Vagina (tissue), 2 donors: ENCODE measurements around the gene FOXC2. TPM values are rescaled to one million over a fixed set of nuclear protein-coding genes. Genes with fewer than 3 reads are reported as not detected.

ENCODE experiments used
- DNase-seq, 2 donors: peaks; one replicate each; pipeline ENCODE4 v3.0.0-alpha.2; 2017; ENCODE audit errors: extremely low spot score in 2 of 2
- H3K27ac ChIP-seq: fragments of 200-600 bp; sonication (generic); one replicate; pipeline ENCODE4 v1.5.1; 2019
- H3K27me3 ChIP-seq: fragments of 200-600 bp; sonication (generic); one replicate; pipeline ENCODE4 v1.5.1; 2019
- H3K36me3 ChIP-seq, 2 donors: fragments of 200-600 bp; sonication (generic); one replicate each; pipeline ENCODE4 v1.5.1; 2017 to 2019
- H3K4me1 ChIP-seq: fragments of 200-600 bp; sonication (generic); one replicate; pipeline ENCODE4 v1.5.1; 2019
- H3K4me3 ChIP-seq, 2 donors: fragments of 200-600 bp; sonication (generic); 1 replicate in 1 of 2; 2 replicates in 1 of 2; pipeline ENCODE4 v1.5.1; 2016 to 2019
- H3K9me3 ChIP-seq: fragments of 200-600 bp; sonication (generic); one replicate; pipeline ENCODE4 v1.5.1; 2019
- CTCF ChIP-seq, 3 experiments: fragments of 450-650 bp in 2 of 3; fragments of 200-600 bp in 1 of 3; sonication (generic) in 1 of 3; IDR thresholded peaks; one replicate each; pipeline ENCODE4 v1.5.1; 2017 to 2019; ENCODE audit warnings: antibody characterized with exemption in 3 of 3, mild to moderate bottlenecking in 2 of 3, moderate library complexity in 2 of 3
- POLR2A ChIP-seq, 2 donors: fragments of 450-650 bp; IDR thresholded peaks; one replicate each; pipeline ENCODE4 v1.6.1; 2017; ENCODE audit warnings: antibody characterized with exemption in 2 of 2, mild to moderate bottlenecking in 2 of 2, moderate library complexity in 2 of 2
- POLR2AphosphoS5 ChIP-seq, 2 donors: sonication (generic); formaldehyde crosslinking; IDR thresholded peaks; one replicate each; pipeline ENCODE4 v1.9.0; 2017; ENCODE audit warnings: antibody characterized with exemption in 2 of 2, mild to moderate bottlenecking in 2 of 2, low read depth in 1 of 2; ENCODE audit not compliant: insufficient read depth in 1 of 2
- intact Hi-C: fragments of 100-400 bp; cut with DNase I; formaldehyde crosslinking; loops from one replicate; pipeline ENCODE4 v1.15.1; 2023
- total RNA-seq: library from RNA; depleted of rRNA; stranded (reverse); fragments of >200 nt; gene quantifications from one replicate; pipeline ENCODE4 v1.2.3, GENCODE V29; 2016

Gene FOXC2
- total RNA-seq, 1 donor from 2014 or later: 2.7 TPM

- no peaks in the 10 kb centered on the region for H3K27me3 ChIP-seq
Measured at GRCh38 chr16:86590501-86591144, 24.0 kb downstream of the FOXC2 start.

DNA sequence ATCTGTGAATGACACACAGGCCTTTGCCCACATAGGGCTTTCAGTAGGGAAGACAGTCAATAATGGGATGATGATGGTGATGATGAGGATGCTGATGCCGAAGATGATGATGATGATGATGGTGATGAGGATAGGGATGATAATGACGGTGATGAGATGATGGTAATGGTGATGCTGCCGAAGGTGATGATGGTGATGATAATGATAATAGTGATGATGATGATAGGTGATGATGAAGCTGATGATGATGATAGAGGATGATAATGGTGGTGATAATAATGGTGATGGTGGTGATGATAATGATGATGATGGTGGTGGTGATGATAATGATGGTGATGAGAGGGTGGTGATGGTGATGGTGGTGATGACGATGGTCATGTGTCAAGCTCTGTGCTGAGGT is 24.6 kb downstream of the FOXC2 start:
- Histone ChIP-seq H3K4me3 (no peak overlapping the region), H3K27me3 (no peaks in the 10 kb centered on the region)
- intact Hi-C loops: no loop called here

More at GRCh38 chr16:86590501-86591144, 24.0 kb downstream of the FOXC2 start:
- DNase-seq: no peak
- TF ChIP-seq CTCF (IDR thresholded peaks at IDR 0.05): no peak
- no peak for TF ChIP-seq POLR2AphosphoS5 (IDR thresholded peaks at IDR 0.05; ENCODE audit: insufficient read depth in 1 of 2, low read depth in 1 of 2)
- TF ChIP-seq POLR2A (IDR thresholded peaks at IDR 0.05): no peak
- intact Hi-C loops: no loop called here
- Histone ChIP-seq H3K9me3 (no peaks in the 10 kb centered on the region), H3K4me1 (no peaks in the 10 kb centered on the region), H3K27ac (no peak overlapping the region), H3K4me3 (no peak overlapping the region), H3K36me3 (no peaks in the 10 kb centered on the region)

GRCh38 chr16:86593913-86594620 is 27.4 kb downstream of the FOXC2 start:
- H3K4me3 ChIP-seq: no peak overlapping the region
- no peaks in the 10 kb centered on the region for H3K36me3 ChIP-seq
- no peak overlapping the region for H3K27ac ChIP-seq
- intact Hi-C loops: no loop called here
- H3K9me3 ChIP-seq: no peaks in the 10 kb centered on the region
- H3K4me1 ChIP-seq: no peaks in the 10 kb centered on the region
- H3K27me3 ChIP-seq: no peaks in the 10 kb centered on the region
- DNase-seq: no peak
- TF ChIP-seq POLR2A (IDR thresholded peaks at IDR 0.05) (no peak), POLR2AphosphoS5 (IDR thresholded peaks at IDR 0.05; ENCODE audit: insufficient read depth in 1 of 2, low read depth in 1 of 2) (no peak), CTCF (IDR thresholded peaks at IDR 0.05) (no peak)

More for the DNA sequence above, 24.6 kb downstream of the FOXC2 start:
- no peak for DNase-seq
- Histone ChIP-seq H3K4me1 (no peaks in the 10 kb centered on the region), H3K36me3 (no peaks in the 10 kb centered on the region), H3K27ac (no peak overlapping the region), H3K9me3 (no peaks in the 10 kb centered on the region)
- no peak for TF ChIP-seq POLR2A (IDR thresholded peaks at IDR 0.05)
- no peak for TF ChIP-seq POLR2AphosphoS5 (IDR thresholded peaks at IDR 0.05; ENCODE audit: insufficient read depth in 1 of 2, low read depth in 1 of 2)
- no peak for TF ChIP-seq CTCF (IDR thresholded peaks at IDR 0.05)

DNA sequence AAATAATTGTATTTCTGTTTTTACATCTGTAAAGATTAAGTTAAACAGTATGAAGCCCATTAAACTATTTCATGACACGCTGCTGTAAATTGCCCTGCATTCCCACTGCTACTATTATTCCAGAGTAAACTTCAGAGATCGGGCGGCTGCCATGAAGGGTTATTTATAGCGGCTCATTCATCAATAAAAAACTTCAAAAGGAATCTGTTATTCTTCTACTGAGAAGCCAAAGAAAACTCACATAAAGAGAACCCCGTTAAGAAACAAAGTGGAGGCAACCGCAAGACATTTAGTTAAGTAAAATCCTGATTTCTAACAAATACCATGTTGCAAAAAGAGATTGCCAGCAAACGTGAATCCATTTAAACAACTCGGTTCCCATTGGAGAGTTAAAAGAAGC is 28.1 kb downstream of the FOXC2 start:
- Histone ChIP-seq H3K27me3 (no peaks in the 10 kb centered on the region), H3K27ac (no peak overlapping the region), H3K36me3 (no peaks in the 10 kb centered on the region), H3K4me1 (no peaks in the 10 kb centered on the region), H3K4me3 (no peak overlapping the region), H3K9me3 (no peaks in the 10 kb centered on the region)
- DNase-seq: no peak
- TF ChIP-seq CTCF (IDR thresholded peaks at IDR 0.05): no peak
- no peak for TF ChIP-seq POLR2AphosphoS5 (IDR thresholded peaks at IDR 0.05; ENCODE audit: insufficient read depth in 1 of 2, low read depth in 1 of 2)
- TF ChIP-seq POLR2A (IDR thresholded peaks at IDR 0.05): no peak
- intact Hi-C loops: no loop called here
